Measurements from ENCODE around the gene NBPF1. TPM values are rescaled to one million over a fixed set of nuclear protein-coding genes. Genes with fewer than 3 reads are reported as not detected.
"Not testable (repeated sequence)": the region's sequence is repeated elsewhere in the genome, so short reads cannot be mapped to it uniquely, and the experiment has no call there.

Gene NBPF1
- total RNA-seq, 1 donor from 2014 or later, result 69.9 TPM

GRCh38 chr1:16561035-16561434 is 52.3 kb downstream of the NBPF1 start:
- not testable (repeated sequence) for H3K36me3 Mint-ChIP-seq; H3K36me3 ChIP-seq; H3K4me3 Mint-ChIP-seq; H4K20me1 ChIP-seq (ENCODE audit: low read depth); H3K4me1 ChIP-seq; H3K4me1 Mint-ChIP-seq; H3K27ac Mint-ChIP-seq; H3K4me2 ChIP-seq; H3K9me3 ChIP-seq (ENCODE audit: low read depth); H3K9me3 Mint-ChIP-seq; H3F3A ChIP-seq (ENCODE audit: low read depth); H3K4me3 ChIP-seq; H3K27me3 ChIP-seq; H3K9ac ChIP-seq; H3K27ac ChIP-seq; H3K79me2 ChIP-seq (ENCODE audit: low read depth); H2AFZ ChIP-seq (replicated peaks); DNase-seq (ENCODE audit: low spot score); H3K27me3 Mint-ChIP-seq (ENCODE audit: insufficient read depth, low read depth)

- not testable (repeated sequence) for H3K27me3 ChIP-seq; H3K9ac ChIP-seq; H3K9me3 ChIP-seq (ENCODE audit: low read depth); H3K4me1 Mint-ChIP-seq; H3K9me3 Mint-ChIP-seq; H3K79me2 ChIP-seq (ENCODE audit: low read depth); H3K27me3 Mint-ChIP-seq (ENCODE audit: insufficient read depth, low read depth); H3K36me3 ChIP-seq; H3K4me2 ChIP-seq; H3K36me3 Mint-ChIP-seq; H3F3A ChIP-seq (ENCODE audit: low read depth); H4K20me1 ChIP-seq (ENCODE audit: low read depth); DNase-seq (ENCODE audit: low spot score); H3K27ac Mint-ChIP-seq; H3K4me3 ChIP-seq; H2AFZ ChIP-seq (replicated peaks); H3K4me3 Mint-ChIP-seq; H3K27ac ChIP-seq; H3K4me1 ChIP-seq
Observed at GRCh38 chr1:16560498-16560897, 52.9 kb downstream of the NBPF1 start.

- not testable (repeated sequence) for H3K4me3 ChIP-seq; H3K79me2 ChIP-seq (ENCODE audit: low read depth); H3K36me3 Mint-ChIP-seq; H4K20me1 ChIP-seq (ENCODE audit: low read depth); H3K4me3 Mint-ChIP-seq; H3K4me1 Mint-ChIP-seq; H3K27ac ChIP-seq; H3K27ac Mint-ChIP-seq; H3F3A ChIP-seq (ENCODE audit: low read depth); H2AFZ ChIP-seq (replicated peaks); H3K4me2 ChIP-seq; H3K4me1 ChIP-seq; H3K36me3 ChIP-seq; DNase-seq (ENCODE audit: low spot score); H3K27me3 ChIP-seq; H3K9ac ChIP-seq; H3K9me3 ChIP-seq (ENCODE audit: low read depth); H3K27me3 Mint-ChIP-seq (ENCODE audit: insufficient read depth, low read depth); H3K9me3 Mint-ChIP-seq
Observed at GRCh38 chr1:16559688-16560087, 53.7 kb downstream of the NBPF1 start.

- H3F3A ChIP-seq (ENCODE audit: low read depth); H3K4me3 Mint-ChIP-seq; H3K79me2 ChIP-seq (ENCODE audit: low read depth); H3K4me1 Mint-ChIP-seq; H2AFZ ChIP-seq (replicated peaks); H3K27ac Mint-ChIP-seq; H4K20me1 ChIP-seq (ENCODE audit: low read depth); H3K9me3 ChIP-seq (ENCODE audit: low read depth); H3K9ac ChIP-seq; H3K4me1 ChIP-seq; H3K27me3 ChIP-seq; H3K4me2 ChIP-seq; H3K4me3 ChIP-seq; H3K27me3 Mint-ChIP-seq (ENCODE audit: insufficient read depth, low read depth); H3K36me3 ChIP-seq; DNase-seq (ENCODE audit: low spot score); H3K36me3 Mint-ChIP-seq; H3K9me3 Mint-ChIP-seq; H3K27ac ChIP-seq: not testable (repeated sequence)
Observed at GRCh38 chr1:16557034-16557433, 56.3 kb downstream of the NBPF1 start.

- H3K36me3 Mint-ChIP-seq; H3K9me3 Mint-ChIP-seq; H2AFZ ChIP-seq (replicated peaks); H3K27me3 Mint-ChIP-seq (ENCODE audit: insufficient read depth, low read depth); H4K20me1 ChIP-seq (ENCODE audit: low read depth); H3K9me3 ChIP-seq (ENCODE audit: low read depth); H3K27me3 ChIP-seq; H3K4me2 ChIP-seq; DNase-seq (ENCODE audit: low spot score); H3K4me1 ChIP-seq; H3K36me3 ChIP-seq; H3K27ac Mint-ChIP-seq; H3K4me1 Mint-ChIP-seq; H3K4me3 Mint-ChIP-seq; H3F3A ChIP-seq (ENCODE audit: low read depth); H3K4me3 ChIP-seq; H3K9ac ChIP-seq; H3K27ac ChIP-seq; H3K79me2 ChIP-seq (ENCODE audit: low read depth): not testable (repeated sequence)
Observed at GRCh38 chr1:16553244-16553643, 60.1 kb downstream of the NBPF1 start.

GRCh38 chr1:16550212-16550918 is 63.0 kb downstream of the NBPF1 start:
- H3K9me3 ChIP-seq (ENCODE audit: low read depth); H3K27me3 Mint-ChIP-seq (ENCODE audit: insufficient read depth, low read depth): not testable (repeated sequence)

GRCh38 chr1:16549545-16549944 is 63.8 kb downstream of the NBPF1 start:
- H3K27ac ChIP-seq; H3K79me2 ChIP-seq (ENCODE audit: low read depth); H3K9me3 ChIP-seq (ENCODE audit: low read depth); H3K36me3 ChIP-seq; H3F3A ChIP-seq (ENCODE audit: low read depth); H3K9ac ChIP-seq; H3K4me3 Mint-ChIP-seq; H3K4me2 ChIP-seq; H3K4me1 ChIP-seq; H3K4me3 ChIP-seq; H2AFZ ChIP-seq (replicated peaks); DNase-seq (ENCODE audit: low spot score); H4K20me1 ChIP-seq (ENCODE audit: low read depth); H3K27ac Mint-ChIP-seq; H3K9me3 Mint-ChIP-seq; H3K4me1 Mint-ChIP-seq; H3K36me3 Mint-ChIP-seq: not testable (repeated sequence)
- H3K27me3 ChIP-seq, result peaks cover 16% of the 10 kb centered on the region
- H3K27me3 Mint-ChIP-seq (ENCODE audit: insufficient read depth, low read depth), result peaks cover 12% of the 10 kb centered on the region

More at GRCh38 chr1:16550212-16550918, 63.0 kb downstream of the NBPF1 start:
- H3F3A ChIP-seq (ENCODE audit: low read depth); H3K9ac ChIP-seq; H3K27ac ChIP-seq; H3K9me3 Mint-ChIP-seq; H3K4me3 Mint-ChIP-seq; H3K4me2 ChIP-seq; H3K36me3 ChIP-seq; H4K20me1 ChIP-seq (ENCODE audit: low read depth); H3K4me1 ChIP-seq; H3K79me2 ChIP-seq (ENCODE audit: low read depth); H2AFZ ChIP-seq (replicated peaks); H3K4me1 Mint-ChIP-seq; H3K27ac Mint-ChIP-seq; DNase-seq (ENCODE audit: low spot score); H3K36me3 Mint-ChIP-seq; H3K4me3 ChIP-seq: not testable (repeated sequence)
- peaks cover 16% of the 10 kb centered on the region for H3K27me3 ChIP-seq

GRCh38 chr1:16547502-16548241 is 65.7 kb downstream of the NBPF1 start:
- not testable (repeated sequence) for H3K36me3 Mint-ChIP-seq; H3K27ac Mint-ChIP-seq; H4K20me1 ChIP-seq (ENCODE audit: low read depth); H3K4me2 ChIP-seq; H3K4me1 ChIP-seq; H2AFZ ChIP-seq (replicated peaks); H3K9ac ChIP-seq; H3K4me3 Mint-ChIP-seq; H3K27ac ChIP-seq; DNase-seq (ENCODE audit: low spot score); H3K36me3 ChIP-seq; H3K79me2 ChIP-seq (ENCODE audit: low read depth); H3K4me3 ChIP-seq; H3K9me3 ChIP-seq (ENCODE audit: low read depth)
- peaks cover 12% of the 10 kb centered on the region for H3F3A ChIP-seq (ENCODE audit: low read depth)
- Mint-ChIP-seq H3K9me3 (peaks cover 11% of the 10 kb centered on the region), H3K4me1 (peaks cover 10% of the 10 kb centered on the region), H3K27me3 (ENCODE audit: insufficient read depth, low read depth) (peaks cover 12% of the 10 kb centered on the region)
- H3K27me3 ChIP-seq, result peaks cover 16% of the 10 kb centered on the region

Measured in neural progenitor cell (in vitro differentiated cells).